ENCODE measurements around the gene ZBTB20. TPM values are rescaled to one million over a fixed set of nuclear protein-coding genes. Genes with fewer than 3 reads are reported as not detected.

The ZBTB20 gene
- total and polyA plus RNA-seq, 7 donors = under 0.01 to 113 (median 58.6) TPM

DNA sequence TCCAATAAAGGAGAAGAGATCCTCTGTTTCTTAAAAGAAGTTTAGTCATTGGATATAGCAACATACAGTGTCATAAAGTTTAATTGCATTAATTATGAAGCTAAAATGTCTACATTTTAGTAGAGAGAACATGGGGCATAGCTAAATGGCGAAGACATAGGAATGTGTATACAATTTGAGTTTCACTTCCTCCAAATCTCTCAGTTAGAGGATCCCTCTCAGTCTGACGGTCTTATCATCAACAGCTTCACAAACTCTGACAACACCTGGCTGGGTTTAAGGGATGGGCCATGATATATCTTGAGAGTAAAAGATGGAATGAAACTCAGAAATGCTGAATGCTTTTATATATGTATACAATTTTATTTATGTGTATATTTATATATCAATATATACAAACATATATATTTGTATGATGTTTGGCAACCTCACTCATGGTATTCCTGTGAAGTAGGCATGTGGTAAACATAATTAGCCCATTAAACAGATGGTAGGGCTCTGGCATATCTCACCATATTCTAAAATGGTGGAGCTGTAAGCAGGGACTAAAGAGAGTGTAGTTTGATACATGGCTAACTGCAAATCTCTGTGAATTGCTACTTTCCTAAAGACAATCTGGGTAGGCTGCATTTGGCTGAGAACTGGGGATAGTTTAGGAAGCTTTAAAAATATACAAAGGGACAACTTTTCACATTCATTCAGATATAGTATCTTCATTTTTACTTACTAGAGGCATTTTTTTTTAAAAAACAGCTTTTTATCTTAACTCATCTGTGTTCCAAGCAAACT, 741.7 kb downstream of the ZBTB20 start:
- WGBS, 2 donors = 79 to 82% methylated on average over 2 of the region's 2 CpGs
- Histone ChIP-seq H3K27ac (peak overlapping the region in 3 of 4 donors; percentile 10 to 44 (median 28)), H3K4me1 (peaks cover 0 to 58% (median 46%) of the 10 kb centered on the region in 4 donors), H3K36me3 (no peaks in the 10 kb centered on the region), H3K9me3 (no peaks in the 10 kb centered on the region), H3K27me3 (no peaks in the 10 kb centered on the region), H3K4me3 (no peak overlapping the region)
- intact Hi-C loops (cut with DNase I) = no loop called here
- no peak for DNase-seq
- no peak for TF ChIP-seq POLR2A (IDR thresholded peaks at IDR 0.05)
- TF ChIP-seq EP300 (IDR thresholded peaks at IDR 0.05) = no peak
- TF ChIP-seq, protein P1, sequence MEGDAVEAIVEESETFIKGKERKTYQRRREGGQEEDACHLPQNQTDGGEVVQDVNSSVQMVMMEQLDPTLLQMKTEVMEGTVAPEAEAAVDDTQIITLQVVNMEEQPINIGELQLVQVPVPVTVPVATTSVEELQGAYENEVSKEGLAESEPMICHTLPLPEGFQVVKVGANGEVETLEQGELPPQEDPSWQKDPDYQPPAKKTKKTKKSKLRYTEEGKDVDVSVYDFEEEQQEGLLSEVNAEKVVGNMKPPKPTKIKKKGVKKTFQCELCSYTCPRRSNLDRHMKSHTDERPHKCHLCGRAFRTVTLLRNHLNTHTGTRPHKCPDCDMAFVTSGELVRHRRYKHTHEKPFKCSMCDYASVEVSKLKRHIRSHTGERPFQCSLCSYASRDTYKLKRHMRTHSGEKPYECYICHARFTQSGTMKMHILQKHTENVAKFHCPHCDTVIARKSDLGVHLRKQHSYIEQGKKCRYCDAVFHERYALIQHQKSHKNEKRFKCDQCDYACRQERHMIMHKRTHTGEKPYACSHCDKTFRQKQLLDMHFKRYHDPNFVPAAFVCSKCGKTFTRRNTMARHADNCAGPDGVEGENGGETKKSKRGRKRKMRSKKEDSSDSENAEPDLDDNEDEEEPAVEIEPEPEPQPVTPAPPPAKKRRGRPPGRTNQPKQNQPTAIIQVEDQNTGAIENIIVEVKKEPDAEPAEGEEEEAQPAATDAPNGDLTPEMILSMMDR (IDR thresholded peaks at IDR 0.05) = no peak
- no peak for TF ChIP-seq POLR2AphosphoS5 (IDR thresholded peaks at IDR 0.05)

DNA sequence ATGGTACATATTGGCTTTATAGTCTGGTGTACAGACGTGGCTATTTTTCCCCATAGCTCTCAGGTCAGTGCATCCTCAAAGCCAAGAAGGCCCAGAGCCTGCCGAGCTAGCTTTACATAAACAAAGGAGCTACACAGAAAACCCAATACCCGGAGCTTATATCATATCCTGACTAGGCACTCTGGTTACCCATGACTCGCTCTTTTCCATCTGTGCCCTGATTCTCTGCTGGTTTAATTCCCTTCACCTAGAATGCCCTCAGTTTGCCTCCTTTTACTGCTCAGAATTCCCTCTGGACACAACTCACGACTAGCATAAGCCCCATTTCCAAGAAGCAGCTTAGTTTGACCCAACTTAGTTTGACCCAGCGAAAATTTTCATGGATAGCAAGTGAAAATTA, 742.5 kb downstream of the ZBTB20 start:
- intact Hi-C loops (cut with DNase I) = no loop called here
- 81% methylated on average over 6 of the region's 6 CpGs for WGBS, 2 donors
- H3K9me3 ChIP-seq = no peaks in the 10 kb centered on the region
- H3K36me3 ChIP-seq = no peaks in the 10 kb centered on the region
- no peaks in the 10 kb centered on the region for H3K27me3 ChIP-seq
- peaks cover 0 to 60% (median 49%) of the 10 kb centered on the region in 4 donors for H3K4me1 ChIP-seq
- no peak overlapping the region for H3K4me3 ChIP-seq
- TF ChIP-seq, protein P1 (IDR thresholded peaks at IDR 0.05) = no peak
- TF ChIP-seq POLR2AphosphoS5 (IDR thresholded peaks at IDR 0.05) = no peak
- no peak for TF ChIP-seq EP300 (IDR thresholded peaks at IDR 0.05)
- TF ChIP-seq POLR2A (IDR thresholded peaks at IDR 0.05) = no peak
- peak overlapping the region; percentile 10 to 44 (median 20) for H3K27ac ChIP-seq
- DNase-seq = no peak

DNA sequence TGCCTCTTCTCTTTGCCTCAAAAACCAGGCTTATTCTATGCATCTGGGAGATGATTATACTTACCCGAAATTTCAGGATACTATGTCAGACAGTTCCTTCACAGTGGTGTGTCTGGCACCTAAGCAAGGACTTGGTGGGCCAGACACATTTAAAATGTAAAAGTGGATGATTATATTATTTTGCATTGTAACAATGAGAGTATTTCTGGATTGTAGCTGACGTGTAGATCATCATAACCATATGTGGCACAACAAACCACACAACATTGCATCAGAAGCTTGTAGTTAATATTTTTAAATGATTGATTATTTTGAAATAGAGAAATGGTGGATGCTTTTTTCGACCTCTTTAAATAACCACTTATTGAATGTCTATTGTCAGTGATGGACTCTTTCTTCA, 744.2 kb downstream of the ZBTB20 start:
- Histone ChIP-seq H3K9me3 (no peaks in the 10 kb centered on the region), H3K27ac (no peak overlapping the region), H3K4me3 (no peak overlapping the region), H3K36me3 (no peaks in the 10 kb centered on the region), H3K4me1 (peaks cover 0 to 71% (median 55%) of the 10 kb centered on the region in 4 donors), H3K27me3 (no peaks in the 10 kb centered on the region)
- 89 to 94% methylated on average over 3 of the region's 3 CpGs for WGBS, 2 donors
- intact Hi-C loops (cut with DNase I) = no loop called here
- no peak for DNase-seq
- no peak for TF ChIP-seq POLR2A (IDR thresholded peaks at IDR 0.05)

DNA sequence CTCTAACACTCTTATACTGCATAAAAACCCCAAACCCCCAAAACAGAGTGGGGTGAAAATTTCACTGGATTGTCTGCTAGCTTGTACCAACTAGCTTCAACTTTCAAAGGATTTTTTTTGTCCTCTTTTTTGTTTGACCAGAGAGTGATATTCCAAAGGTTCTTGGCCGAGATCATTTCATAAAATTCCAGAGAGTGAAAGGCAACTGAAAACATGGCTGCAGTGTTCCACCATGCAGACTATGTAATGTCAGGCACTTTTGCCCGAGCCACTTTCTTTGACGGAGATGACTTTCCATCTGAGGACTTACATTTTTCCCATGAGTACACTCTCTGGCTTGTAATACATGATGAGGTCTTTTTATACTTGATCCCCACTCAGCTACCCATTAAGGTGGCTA, 745.7 kb downstream of the ZBTB20 start:
- DNase-seq = no peak
- Histone ChIP-seq H3K36me3 (no peaks in the 10 kb centered on the region), H3K9me3 (no peaks in the 10 kb centered on the region), H3K27ac (peak overlapping the region; percentile 45 to 79 (median 69)), H3K4me3 (no peak overlapping the region), H3K4me1 (peaks cover 0 to 67% (median 53%) of the 10 kb centered on the region in 4 donors), H3K27me3 (no peaks in the 10 kb centered on the region)
- intact Hi-C loops (cut with DNase I) = no loop called here
- TF ChIP-seq POLR2AphosphoS5 (IDR thresholded peaks at IDR 0.05) (no peak), EP300 (IDR thresholded peaks at IDR 0.05) (no peak), POLR2A (IDR thresholded peaks at IDR 0.05) (no peak)
- TF ChIP-seq, protein P1 (IDR thresholded peaks at IDR 0.05) = no peak
- WGBS, 2 donors = 92 to 94% methylated on average over 3 of the region's 3 CpGs

DNA sequence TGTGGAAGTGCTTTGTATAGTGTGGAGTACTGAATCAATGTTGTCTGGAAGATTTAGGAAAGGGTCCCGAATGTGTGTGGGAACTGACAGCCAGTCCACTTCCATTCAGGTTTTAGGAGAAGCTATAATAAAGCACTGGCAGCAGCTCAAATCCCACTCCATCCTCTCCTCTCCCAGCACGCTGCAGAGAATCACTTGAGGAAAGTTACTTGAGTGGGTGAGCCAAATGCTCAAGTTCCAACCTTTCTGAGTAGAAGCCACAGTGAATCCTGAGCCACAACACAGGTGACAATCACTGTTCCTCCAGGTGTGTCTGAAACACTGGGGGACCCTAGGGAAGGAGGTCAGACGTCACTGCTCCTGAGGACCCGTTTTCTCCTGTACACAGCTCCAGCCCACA, 746.7 kb downstream of the ZBTB20 start:
- TF ChIP-seq POLR2AphosphoS5 (IDR thresholded peaks at IDR 0.05) = no peak
- TF ChIP-seq, protein P1 (IDR thresholded peaks at IDR 0.05) = no peak
- no peak for TF ChIP-seq EP300 (IDR thresholded peaks at IDR 0.05)
- no peak for TF ChIP-seq POLR2A (IDR thresholded peaks at IDR 0.05)
- 83 to 93% methylated on average over 4 of the region's 4 CpGs for WGBS, 2 donors

More for the DNA sequence above, 746.7 kb downstream of the ZBTB20 start:
- Histone ChIP-seq H3K4me3 (peak overlapping the region in 2 of 4 donors; percentile 8 to 19), H3K9me3 (no peaks in the 10 kb centered on the region), H3K27ac (peak overlapping the region; percentile 57 to 79 (median 69)), H3K4me1 (peaks cover 0 to 62% (median 43%) of the 10 kb centered on the region in 4 donors), H3K36me3 (no peaks in the 10 kb centered on the region), H3K27me3 (no peaks in the 10 kb centered on the region)
- intact Hi-C loops (cut with DNase I) = no loop called here
- no peak for DNase-seq
